ENCODE measurements around the gene AOPEP.
"Not testable (repeated sequence)": the region's sequence is repeated elsewhere in the genome, so short reads cannot be mapped to it uniquely, and the experiment has no call there.

Gene AOPEP

GRCh38 chr9:94960964-94961363, 234.5 kb downstream of the AOPEP start:
- H3K27ac ChIP-seq (ENCODE audit: low read length), result no peak overlapping the region
- H3K9ac ChIP-seq (ENCODE audit: low read depth, low read length), result no peak overlapping the region
- no peaks in the 10 kb centered on the region for H3K9me3 ChIP-seq (ENCODE audit: insufficient read depth, low read depth, low read length)
- H3K4me1 ChIP-seq (ENCODE audit: insufficient read depth, low read length), result no peaks in the 10 kb centered on the region
- H3K27me3 ChIP-seq (ENCODE audit: insufficient read depth, low read length), result no peaks in the 10 kb centered on the region
- no peak overlapping the region for H3K4me3 ChIP-seq (ENCODE audit: low read length)
- H3K36me3 ChIP-seq (ENCODE audit: insufficient read depth, low read depth, low read length), result 0 out of 2 replicates have a peak, but pooled peaks cover 6% of the 10 kb centered on the region

- H3K9ac ChIP-seq (ENCODE audit: low read depth, low read length), result no peak overlapping the region
- H3K9me3 ChIP-seq (ENCODE audit: insufficient read depth, low read depth, low read length), result no peaks in the 10 kb centered on the region
- H3K4me3 ChIP-seq (ENCODE audit: low read length), result no peak overlapping the region
- no peaks in the 10 kb centered on the region for H3K27me3 ChIP-seq (ENCODE audit: insufficient read depth, low read length)
- no peaks in the 10 kb centered on the region for H3K36me3 ChIP-seq (ENCODE audit: insufficient read depth, low read depth, low read length)
- no peak overlapping the region for H3K27ac ChIP-seq (ENCODE audit: low read length)
- no peaks in the 10 kb centered on the region for H3K4me1 ChIP-seq (ENCODE audit: insufficient read depth, low read length)
Measured at GRCh38 chr9:94961870-94962269, 235.4 kb downstream of the AOPEP start.

GRCh38 chr9:94965631-94966030, 239.1 kb downstream of the AOPEP start:
- H3K27me3 ChIP-seq (ENCODE audit: insufficient read depth, low read length); H3K36me3 ChIP-seq (ENCODE audit: insufficient read depth, low read depth, low read length); H3K4me3 ChIP-seq (ENCODE audit: low read length); H3K9ac ChIP-seq (ENCODE audit: low read depth, low read length); H3K9me3 ChIP-seq (ENCODE audit: insufficient read depth, low read depth, low read length); H3K27ac ChIP-seq (ENCODE audit: low read length); H3K4me1 ChIP-seq (ENCODE audit: insufficient read depth, low read length): not testable (repeated sequence)

- H3K27me3 ChIP-seq (ENCODE audit: insufficient read depth, low read length); H3K27ac ChIP-seq (ENCODE audit: low read length): not testable (repeated sequence)
Measured at GRCh38 chr9:94966046-94966445, 239.5 kb downstream of the AOPEP start.

GRCh38 chr9:94967482-94967881, 241.0 kb downstream of the AOPEP start:
- H3K9ac ChIP-seq (ENCODE audit: low read depth, low read length), result no peak overlapping the region

More at GRCh38 chr9:94966046-94966445, 239.5 kb downstream of the AOPEP start:
- H3K4me3 ChIP-seq (ENCODE audit: low read length); H3K4me1 ChIP-seq (ENCODE audit: insufficient read depth, low read length); H3K9me3 ChIP-seq (ENCODE audit: insufficient read depth, low read depth, low read length); H3K36me3 ChIP-seq (ENCODE audit: insufficient read depth, low read depth, low read length); H3K9ac ChIP-seq (ENCODE audit: low read depth, low read length): not testable (repeated sequence)

GRCh38 chr9:94971378-94972131, 245.1 kb downstream of the AOPEP start:
- no peak overlapping the region for H3K27ac ChIP-seq (ENCODE audit: low read length)
- no peaks in the 10 kb centered on the region for H3K36me3 ChIP-seq (ENCODE audit: insufficient read depth, low read depth, low read length)
- H3K9ac ChIP-seq (ENCODE audit: low read depth, low read length), result no peak overlapping the region
- H3K9me3 ChIP-seq (ENCODE audit: insufficient read depth, low read depth, low read length), result no peaks in the 10 kb centered on the region
- no peaks in the 10 kb centered on the region for H3K27me3 ChIP-seq (ENCODE audit: insufficient read depth, low read length)
- H3K4me3 ChIP-seq (ENCODE audit: low read length), result no peak overlapping the region
- no peaks in the 10 kb centered on the region; the same call in 1 of the 2 replicates for H3K4me1 ChIP-seq (ENCODE audit: insufficient read depth, low read length)

More at GRCh38 chr9:94967482-94967881, 241.0 kb downstream of the AOPEP start:
- no peak overlapping the region for H3K4me3 ChIP-seq (ENCODE audit: low read length)
- H3K9me3 ChIP-seq (ENCODE audit: insufficient read depth, low read depth, low read length), result no peaks in the 10 kb centered on the region
- no peaks in the 10 kb centered on the region for H3K36me3 ChIP-seq (ENCODE audit: insufficient read depth, low read depth, low read length)
- H3K27ac ChIP-seq (ENCODE audit: low read length), result no peak overlapping the region
- H3K27me3 ChIP-seq (ENCODE audit: insufficient read depth, low read length), result no peaks in the 10 kb centered on the region
- H3K4me1 ChIP-seq (ENCODE audit: insufficient read depth, low read length), result no peaks in the 10 kb centered on the region; the same call in 1 of the 2 replicates

- no peak overlapping the region for H3K27ac ChIP-seq (ENCODE audit: low read length)
- no peaks in the 10 kb centered on the region for H3K9me3 ChIP-seq (ENCODE audit: insufficient read depth, low read depth, low read length)
- H3K27me3 ChIP-seq (ENCODE audit: insufficient read depth, low read length), result no peaks in the 10 kb centered on the region
- no peak overlapping the region for H3K9ac ChIP-seq (ENCODE audit: low read depth, low read length)
- no peaks in the 10 kb centered on the region; the same call in 1 of the 2 replicates for H3K4me1 ChIP-seq (ENCODE audit: insufficient read depth, low read length)
- H3K4me3 ChIP-seq (ENCODE audit: low read length), result no peak overlapping the region
- no peaks in the 10 kb centered on the region for H3K36me3 ChIP-seq (ENCODE audit: insufficient read depth, low read depth, low read length)
Measured at GRCh38 chr9:94973451-94973941, 247.0 kb downstream of the AOPEP start.

GRCh38 chr9:94974154-94974879, 247.8 kb downstream of the AOPEP start:
- Histone ChIP-seq H3K27me3 (ENCODE audit: insufficient read depth, low read length) (no peaks in the 10 kb centered on the region), H3K36me3 (ENCODE audit: insufficient read depth, low read depth, low read length) (no peaks in the 10 kb centered on the region), H3K4me1 (ENCODE audit: insufficient read depth, low read length) (no peaks in the 10 kb centered on the region; the same call in 1 of the 2 replicates), H3K9me3 (ENCODE audit: insufficient read depth, low read depth, low read length) (no peaks in the 10 kb centered on the region), H3K27ac (ENCODE audit: low read length) (no peak overlapping the region), H3K9ac (ENCODE audit: low read depth, low read length) (no peak overlapping the region), H3K4me3 (ENCODE audit: low read length) (no peak overlapping the region)

GRCh38 chr9:94975480-94975879, 249.0 kb downstream of the AOPEP start:
- H3K9me3 ChIP-seq (ENCODE audit: insufficient read depth, low read depth, low read length), result no peaks in the 10 kb centered on the region
- no peaks in the 10 kb centered on the region for H3K36me3 ChIP-seq (ENCODE audit: insufficient read depth, low read depth, low read length)
- H3K4me3 ChIP-seq (ENCODE audit: low read length), result no peak overlapping the region
- no peak overlapping the region for H3K27ac ChIP-seq (ENCODE audit: low read length)
- peaks cover 3% of the 10 kb centered on the region; the same call in 1 of the 2 replicates for H3K4me1 ChIP-seq (ENCODE audit: insufficient read depth, low read length)
- no peaks in the 10 kb centered on the region for H3K27me3 ChIP-seq (ENCODE audit: insufficient read depth, low read length)
- no peak overlapping the region for H3K9ac ChIP-seq (ENCODE audit: low read depth, low read length)

GRCh38 chr9:94976077-94976476, 249.6 kb downstream of the AOPEP start:
- no peaks in the 10 kb centered on the region for H3K27me3 ChIP-seq (ENCODE audit: insufficient read depth, low read length)
- no peaks in the 10 kb centered on the region for H3K36me3 ChIP-seq (ENCODE audit: insufficient read depth, low read depth, low read length)
- no peaks in the 10 kb centered on the region for H3K9me3 ChIP-seq (ENCODE audit: insufficient read depth, low read depth, low read length)
- peaks cover 7% of the 10 kb centered on the region; the same call in 1 of the 2 replicates for H3K4me1 ChIP-seq (ENCODE audit: insufficient read depth, low read length)
- H3K4me3 ChIP-seq (ENCODE audit: low read length), result no peak overlapping the region
- H3K27ac ChIP-seq (ENCODE audit: low read length), result no peak overlapping the region
- no peak overlapping the region for H3K9ac ChIP-seq (ENCODE audit: low read depth, low read length)

GRCh38 chr9:94977416-94977815, 250.9 kb downstream of the AOPEP start:
- Histone ChIP-seq H3K4me3 (ENCODE audit: low read length) (no peak overlapping the region), H3K9ac (ENCODE audit: low read depth, low read length) (no peak overlapping the region), H3K36me3 (ENCODE audit: insufficient read depth, low read depth, low read length) (no peaks in the 10 kb centered on the region), H3K4me1 (ENCODE audit: insufficient read depth, low read length) (peaks cover 14% of the 10 kb centered on the region; the same call in 1 of the 2 replicates), H3K27ac (ENCODE audit: low read length) (no peak overlapping the region), H3K27me3 (ENCODE audit: insufficient read depth, low read length) (no peaks in the 10 kb centered on the region), H3K9me3 (ENCODE audit: insufficient read depth, low read depth, low read length) (no peaks in the 10 kb centered on the region)

Data from iPS-20b (cell line).